NK-92 treated with Interleukin-12 subunit alpha and Interleukin-12 subunit beta, amount 100 ng/mL, for 24 hours (cell line): Measurements from ENCODE around the gene SLC1A3.
"Not testable (repeated sequence)": the region's sequence is repeated elsewhere in the genome, so short reads cannot be mapped to it uniquely, and the experiment has no call there.

Experiments
- DNase-seq: peaks from one replicate; lab custom pipeline; 2025; lab: John Stamatoyannopoulos, UW

SLC1A3 gene

GRCh38 chr5:36630201-36631145 lies 24.1 kb downstream of the SLC1A3 start:
- DNase-seq = no peak

- no peak for DNase-seq
Measured at GRCh38 chr5:36631154-36631553, 24.7 kb downstream of the SLC1A3 start.

- DNase-seq = no peak
Measured at GRCh38 chr5:36631620-36632362, 25.4 kb downstream of the SLC1A3 start.

DNA sequence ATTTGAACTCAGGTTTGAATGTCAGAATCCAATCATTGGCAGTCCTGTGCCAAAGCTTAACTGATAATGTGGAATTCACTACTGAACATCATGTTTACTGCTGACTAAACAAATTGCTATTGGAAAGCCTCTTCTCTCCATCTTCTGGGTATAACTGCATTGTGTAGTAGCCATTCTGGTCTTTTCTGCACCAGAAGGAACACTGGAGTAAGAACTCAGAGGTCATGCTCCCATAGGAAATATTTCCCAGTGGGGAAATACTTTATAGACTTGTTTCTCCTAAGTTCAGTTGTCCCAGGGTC lies 25.9 kb downstream of the SLC1A3 start:
- no peak for DNase-seq

- no peak for DNase-seq
Measured at GRCh38 chr5:36635721-36636390, 29.4 kb downstream of the SLC1A3 start.

- no peak for DNase-seq
Measured at GRCh38 chr5:36637101-36637500, 30.7 kb downstream of the SLC1A3 start.

- DNase-seq = no peak
Measured at GRCh38 chr5:36637516-36637915, 31.1 kb downstream of the SLC1A3 start.

GRCh38 chr5:36638056-36638455 lies 31.6 kb downstream of the SLC1A3 start:
- no peak for DNase-seq

GRCh38 chr5:36640949-36641348 lies 34.5 kb downstream of the SLC1A3 start:
- no peak for DNase-seq

- no peak for DNase-seq
Measured at GRCh38 chr5:36641431-36641830, 35.0 kb downstream of the SLC1A3 start.

DNA sequence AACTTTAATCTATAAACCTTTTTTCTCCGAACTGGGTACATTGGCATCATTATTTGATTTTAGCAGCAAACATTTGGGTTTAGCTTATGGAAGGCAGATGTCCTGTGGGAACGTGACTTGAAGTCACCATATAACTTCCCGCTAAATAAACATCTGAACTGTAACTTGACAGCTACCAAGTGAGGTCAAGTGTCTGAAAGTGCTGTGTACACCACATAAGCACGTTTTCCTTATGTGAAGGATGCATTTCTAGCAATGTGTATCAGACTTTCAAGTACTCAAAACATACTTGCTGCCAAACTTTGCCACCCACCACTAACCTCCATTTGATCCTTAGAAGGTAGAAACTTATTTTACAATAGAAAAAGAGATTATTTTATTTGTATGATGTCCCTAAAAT lies 35.7 kb downstream of the SLC1A3 start:
- DNase-seq = no peak

- DNase-seq = no peak
Measured at GRCh38 chr5:36643162-36643561, 36.8 kb downstream of the SLC1A3 start.

DNA sequence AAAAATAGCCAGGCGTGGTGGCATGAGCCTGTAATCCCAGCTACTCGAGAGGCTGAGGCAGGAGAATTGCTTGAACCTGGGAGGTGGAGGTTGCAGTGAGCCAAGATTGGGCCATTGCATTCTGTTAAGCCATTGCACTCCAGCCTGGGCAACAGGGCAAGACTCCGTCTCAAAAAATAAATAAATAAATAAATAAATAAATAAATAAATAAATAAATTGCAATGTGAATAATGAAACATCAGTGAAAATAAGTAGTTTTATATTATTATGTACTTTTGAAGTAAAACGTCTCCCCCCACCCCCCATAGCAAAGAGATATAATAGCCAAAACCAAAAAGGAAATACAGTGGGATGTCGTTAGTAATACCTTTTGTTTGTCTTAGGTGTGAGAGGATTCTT lies 37.4 kb downstream of the SLC1A3 start:
- not testable (repeated sequence) for DNase-seq

- no peak for DNase-seq
Measured at GRCh38 chr5:36644727-36645126, 38.3 kb downstream of the SLC1A3 start.

- no peak for DNase-seq
Measured at GRCh38 chr5:36646100-36646499, 39.7 kb downstream of the SLC1A3 start.

- no peak for DNase-seq
Measured at GRCh38 chr5:36646507-36647023, 40.2 kb downstream of the SLC1A3 start.

DNA sequence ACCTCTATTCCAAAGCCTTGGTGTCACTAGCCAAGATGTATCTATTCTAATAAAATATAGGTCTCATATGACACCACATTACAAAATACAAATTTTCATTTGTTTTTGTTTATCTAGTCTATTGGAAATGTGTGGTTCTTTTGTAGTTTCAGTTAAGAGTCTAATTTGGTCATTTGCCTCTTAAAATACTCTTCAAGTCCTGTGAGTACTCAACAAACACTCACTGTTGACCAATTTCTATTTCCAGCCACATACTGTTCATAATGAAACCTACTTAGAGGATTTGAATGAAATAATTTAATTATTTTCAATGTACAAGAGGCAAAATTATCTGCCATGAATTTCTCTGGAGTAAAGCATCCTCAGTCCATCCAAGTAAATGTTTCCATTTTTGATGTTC lies 40.6 kb downstream of the SLC1A3 start:
- no peak for DNase-seq

GRCh38 chr5:36648426-36648825 lies 42.0 kb downstream of the SLC1A3 start:
- no peak for DNase-seq

DNA sequence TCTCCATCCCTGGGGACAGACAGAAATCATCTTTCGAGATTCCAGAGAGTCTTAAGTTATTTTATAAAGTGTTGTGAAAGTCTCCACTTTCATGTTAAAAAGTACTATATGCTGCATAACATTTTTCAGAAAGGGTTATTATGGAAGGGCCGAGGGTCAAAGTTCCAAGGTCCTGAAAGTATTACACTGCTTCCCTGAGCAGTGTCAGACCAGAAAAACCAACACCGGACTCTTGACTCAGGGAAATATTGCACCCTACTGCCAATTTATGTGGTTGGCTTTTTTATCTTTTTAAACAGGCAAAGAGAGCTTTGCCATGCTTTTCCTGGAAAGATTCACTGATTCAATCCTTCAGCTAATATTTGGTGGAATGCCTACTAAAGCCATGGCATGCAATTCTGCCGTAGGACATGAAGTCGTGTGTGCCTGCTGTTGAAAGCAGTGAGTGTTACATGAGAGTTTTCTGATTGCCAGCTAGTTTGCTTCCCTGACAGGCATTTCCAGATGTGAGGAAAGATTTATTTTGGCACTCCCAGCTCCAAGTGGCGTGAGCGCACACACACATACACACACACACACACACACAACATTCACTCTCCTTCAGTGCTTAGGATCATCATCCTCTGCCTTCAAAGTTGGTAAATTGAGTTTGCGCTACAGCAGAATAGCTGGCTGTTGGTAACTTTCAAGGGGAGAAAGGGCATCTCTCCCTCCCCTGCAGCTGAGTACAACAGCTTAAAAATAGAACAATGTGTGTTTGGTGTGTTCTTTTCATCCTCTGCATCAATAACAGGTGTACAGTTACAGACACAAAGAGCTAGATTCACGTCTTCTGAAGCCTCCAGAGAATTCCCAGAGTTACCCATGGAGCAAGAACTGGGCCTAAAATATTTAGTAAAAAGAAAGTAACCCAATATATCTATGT lies 45.6 kb downstream of the SLC1A3 start:
- DNase-seq = no peak

DNA sequence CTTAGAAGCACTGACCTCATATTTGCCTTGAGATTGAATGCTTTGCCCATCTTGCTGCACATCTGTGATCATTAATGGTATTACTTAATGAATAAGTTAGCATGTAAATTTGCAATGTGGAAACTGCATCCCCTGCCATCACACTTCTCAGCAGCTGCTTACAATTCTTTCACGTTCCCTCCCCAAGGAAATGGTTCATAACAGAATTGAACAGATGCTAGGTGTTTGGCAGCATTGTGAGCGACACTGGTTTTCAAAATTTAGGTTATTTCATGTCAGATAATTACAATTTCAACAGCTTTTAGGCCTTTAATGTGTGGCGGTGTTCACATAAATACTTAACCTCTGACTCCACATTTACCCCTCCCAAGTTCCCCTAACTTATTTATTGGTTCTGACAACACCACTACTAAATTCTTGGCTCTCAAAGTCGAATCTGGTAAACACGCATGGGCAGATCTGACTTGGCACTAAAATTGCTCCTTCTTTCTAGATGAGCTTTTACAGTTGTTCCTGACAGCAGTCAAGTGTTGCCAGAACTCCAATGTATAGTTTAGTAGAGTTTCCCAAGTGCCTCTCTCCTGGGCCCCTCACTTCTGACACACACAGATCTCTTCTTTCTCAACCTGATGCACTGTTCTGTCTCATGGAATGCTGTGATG lies 46.8 kb downstream of the SLC1A3 start:
- DNase-seq = no peak

DNA sequence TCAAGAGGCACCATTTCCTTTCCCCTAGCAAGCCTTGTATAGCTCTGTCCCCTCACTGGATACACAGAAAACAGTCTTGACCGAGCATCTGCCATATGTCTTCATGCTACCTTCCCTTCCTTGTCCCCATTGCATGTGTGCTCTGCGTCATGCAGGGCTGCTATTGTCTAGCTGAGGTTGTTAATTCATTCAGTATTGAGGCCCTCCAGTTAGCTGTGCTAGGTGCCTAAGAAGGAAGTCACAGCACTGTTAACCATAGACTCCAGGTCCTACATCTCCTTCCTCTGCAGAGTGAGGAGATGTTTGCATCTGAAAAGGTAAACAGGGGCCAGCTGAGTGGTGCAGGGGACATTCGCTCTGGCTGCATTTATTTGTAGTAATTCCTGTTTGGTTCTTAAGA lies 48.2 kb downstream of the SLC1A3 start:
- no peak for DNase-seq
